A549 (cell line): ENCODE data around the gene INTS14.

Experiments used
- HOXA7 ChIP-seq: fragments of 250-450 bp; sonication (Bioruptor Pico); IDR thresholded peaks from 2 replicates; pipeline ENCODE4 v1.5.0; 2020; ENCODE audit warnings: mild to moderate bottlenecking, moderate library complexity
- JUN ChIP-seq, 2 experiments: fragments of >200 bp; sonication (Bioruptor Twin); formaldehyde crosslinking; IDR thresholded peaks; 2 replicates in 1 of 2; 3 replicates in 1 of 2; pipeline ENCODE4 v1.6.1; 2016 to 2017
- TF ChIP-seq, protein P1 (sequence below): fragments of >200 bp; sonication (Bioruptor Twin); formaldehyde crosslinking; IDR thresholded peaks from 3 replicates; pipeline ENCODE4 v1.5.1; 2016

DNA sequence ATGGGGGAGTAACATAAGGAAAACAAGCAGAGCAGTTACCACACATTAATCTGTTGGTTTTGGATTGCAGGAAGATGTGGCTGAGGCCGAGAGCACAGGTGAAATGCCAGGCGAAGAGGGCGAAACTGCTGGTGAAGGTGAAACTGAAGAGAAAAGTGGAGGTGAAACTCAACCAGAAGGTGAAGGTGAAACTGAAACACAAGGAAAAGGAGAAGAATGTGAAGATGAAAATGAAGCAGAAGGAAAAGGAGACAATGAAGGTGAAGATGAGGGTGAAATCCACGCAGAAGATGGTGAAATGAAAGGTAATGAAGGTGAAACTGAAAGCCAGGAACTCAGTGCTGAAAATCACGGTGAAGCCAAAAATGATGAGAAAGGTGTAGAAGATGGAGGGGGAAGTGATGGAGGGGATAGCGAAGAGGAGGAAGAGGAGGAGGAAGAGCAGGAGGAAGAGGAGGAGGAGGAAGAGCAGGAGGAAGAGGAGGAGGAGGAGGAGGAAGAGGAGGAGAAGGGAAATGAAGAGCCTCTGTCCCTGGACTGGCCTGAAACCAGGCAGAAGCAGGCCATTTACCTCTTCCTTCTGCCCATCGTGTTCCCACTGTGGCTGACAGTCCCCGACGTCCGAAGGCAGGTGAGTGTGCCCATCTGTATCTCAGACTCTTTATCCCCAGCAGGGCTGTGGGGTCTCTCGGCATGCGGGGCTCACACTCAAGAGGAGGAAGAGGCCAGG lies 39.5 kb upstream of the INTS14 start:
- TF ChIP-seq JUN (IDR thresholded peaks at IDR 0.05) = no peak
- TF ChIP-seq, protein P1, sequence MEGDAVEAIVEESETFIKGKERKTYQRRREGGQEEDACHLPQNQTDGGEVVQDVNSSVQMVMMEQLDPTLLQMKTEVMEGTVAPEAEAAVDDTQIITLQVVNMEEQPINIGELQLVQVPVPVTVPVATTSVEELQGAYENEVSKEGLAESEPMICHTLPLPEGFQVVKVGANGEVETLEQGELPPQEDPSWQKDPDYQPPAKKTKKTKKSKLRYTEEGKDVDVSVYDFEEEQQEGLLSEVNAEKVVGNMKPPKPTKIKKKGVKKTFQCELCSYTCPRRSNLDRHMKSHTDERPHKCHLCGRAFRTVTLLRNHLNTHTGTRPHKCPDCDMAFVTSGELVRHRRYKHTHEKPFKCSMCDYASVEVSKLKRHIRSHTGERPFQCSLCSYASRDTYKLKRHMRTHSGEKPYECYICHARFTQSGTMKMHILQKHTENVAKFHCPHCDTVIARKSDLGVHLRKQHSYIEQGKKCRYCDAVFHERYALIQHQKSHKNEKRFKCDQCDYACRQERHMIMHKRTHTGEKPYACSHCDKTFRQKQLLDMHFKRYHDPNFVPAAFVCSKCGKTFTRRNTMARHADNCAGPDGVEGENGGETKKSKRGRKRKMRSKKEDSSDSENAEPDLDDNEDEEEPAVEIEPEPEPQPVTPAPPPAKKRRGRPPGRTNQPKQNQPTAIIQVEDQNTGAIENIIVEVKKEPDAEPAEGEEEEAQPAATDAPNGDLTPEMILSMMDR = no peak
- no peak for TF ChIP-seq HOXA7 (CRISPR knock-in tag)
